Spinal cord (tissue), 10 donors: Measurements from ENCODE around the gene NUDT12. TPM values are rescaled to one million over a fixed set of nuclear protein-coding genes. Genes with fewer than 3 reads are reported as not detected.
A peak's percentile ranks its signal among the peaks of the same experiment; 100 is the strongest.

Experiments
- DNase-seq, 6 donors: peaks; one replicate each; pipeline versions ENCODE4 v3.0.0 to v3.0.0-alpha.2; 2013 to 2015; ENCODE audit warnings: low spot score in 6 of 6, low read depth in 4 of 6
- H3K27ac ChIP-seq: one replicate; pipeline ENCODE4 v1.5.1; 2013; ENCODE audit warnings: low read depth, low read length, control low read depth
- H3K27me3 ChIP-seq: one replicate; pipeline ENCODE4 v1.6.1; 2013; ENCODE audit warnings: low read length; ENCODE audit not compliant: control insufficient read depth, insufficient read depth
- H3K36me3 ChIP-seq: one replicate; pipeline ENCODE4 v1.6.1; 2013; ENCODE audit warnings: low read length; ENCODE audit not compliant: control insufficient read depth, insufficient read depth
- H3K4me1 ChIP-seq: one replicate; pipeline ENCODE4 v1.6.1; 2013; ENCODE audit warnings: low read length; ENCODE audit not compliant: control insufficient read depth, insufficient read depth
- H3K4me3 ChIP-seq: one replicate; pipeline ENCODE4 v1.5.1; 2013; ENCODE audit warnings: low read depth, low read length, control low read depth
- H3K9me3 ChIP-seq: one replicate; pipeline ENCODE4 v1.6.1; 2013; ENCODE audit warnings: low read length; ENCODE audit not compliant: control insufficient read depth, insufficient read depth
- WGBS: methylation state at CpG from one replicate; pipeline ENCODE4 v1.1.5; 2013; ENCODE audit warnings: missing lambda C conversion rate; ENCODE audit not compliant: insufficient coverage; 5-methylcytosine and 5-hydroxymethylcytosine counted together
- polyA plus RNA-seq, 2 donors: library from polyadenylated mRNA; unstranded; fragments of 120-200 nt; gene quantifications; one replicate each; pipeline ENCODE4 v1.2.1, GENCODE V29; 2013; ENCODE audit not compliant: insufficient read length in 2 of 2
- total RNA-seq, 2 donors: library from RNA; depleted of rRNA in 1 of 2; stranded (reverse); fragments of 120-200 nt in 1 of 2; fragments of >200 nt in 1 of 2; gene quantifications; one replicate each; pipeline versions ENCODE4 v1.2.3 to v1.2.4, GENCODE V29; 2013 to 2014
- donor health status: healthy.

The NUDT12 gene
- total and polyA plus RNA-seq, 4 donors, result 17.9 to 39.3 (median 26.3) TPM

DNA sequence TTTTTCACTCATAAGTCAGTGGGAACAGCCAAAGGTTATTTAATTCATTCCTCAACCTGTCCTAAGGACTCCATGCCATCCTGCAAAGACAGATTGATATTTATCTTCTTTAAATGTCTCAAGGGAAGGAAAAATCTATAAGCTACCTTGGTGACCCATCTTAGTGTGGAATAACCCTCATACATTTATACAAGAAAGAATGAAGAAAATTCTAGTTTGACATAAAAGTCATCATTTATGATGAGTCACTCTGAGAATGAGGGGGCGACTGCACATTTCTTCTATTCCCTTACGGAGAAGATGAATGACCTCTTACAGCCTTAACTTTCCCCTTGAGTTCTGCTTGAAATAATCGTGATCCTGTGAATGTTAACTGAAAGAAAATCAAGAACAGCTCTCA, 26.8 kb upstream of the NUDT12 start:
- H3K36me3 ChIP-seq, result no peaks in the 10 kb centered on the region
- no CpG with 5 or more reads among the region's 3 CpGs for whole genome bisulfite sequencing

DNA sequence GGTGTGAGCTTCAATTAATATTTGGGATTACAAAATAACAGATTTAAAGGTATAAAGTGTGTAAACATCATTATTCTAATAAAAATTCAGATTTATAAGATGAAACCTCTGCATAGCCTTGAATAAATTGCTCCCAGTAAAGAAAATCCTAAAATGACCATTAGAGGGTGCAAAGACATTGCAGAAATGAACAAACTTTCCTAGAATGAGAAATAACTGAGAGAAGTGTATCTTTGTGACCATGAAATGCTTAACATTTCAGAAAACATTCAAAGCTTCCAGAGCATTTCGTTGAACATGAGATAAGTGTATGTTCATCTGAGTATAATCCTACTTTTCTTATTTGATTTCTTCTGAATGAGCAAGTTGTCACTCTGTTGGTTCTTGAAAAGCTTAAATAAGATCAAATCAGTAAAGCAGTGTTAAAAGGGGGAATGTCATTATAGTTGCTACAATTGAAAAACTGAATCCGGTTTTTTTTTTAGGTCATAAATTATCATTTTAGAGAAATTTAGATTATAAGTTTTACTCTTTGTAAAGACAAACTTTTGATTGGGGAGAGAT, 24.7 kb upstream of the NUDT12 start:
- Histone ChIP-seq H3K9me3 (no peaks in the 10 kb centered on the region), H3K36me3 (no peaks in the 10 kb centered on the region), H3K27ac (no peak overlapping the region), H3K27me3 (no peaks in the 10 kb centered on the region), H3K4me1 (no peaks in the 10 kb centered on the region), H3K4me3 (no peak overlapping the region)
- no CpG with 5 or more reads among the region's 2 CpGs for WGBS
- peak; percentile 24 to 92 (median 52) for DNase-seq

More for the DNA sequence above, 26.8 kb upstream of the NUDT12 start:
- Histone ChIP-seq H3K4me3 (no peak overlapping the region), H3K27ac (no peak overlapping the region), H3K27me3 (no peaks in the 10 kb centered on the region), H3K4me1 (no peaks in the 10 kb centered on the region), H3K9me3 (no peaks in the 10 kb centered on the region)
- peak in 1 of 6 donors; percentile 17 for DNase-seq

DNA sequence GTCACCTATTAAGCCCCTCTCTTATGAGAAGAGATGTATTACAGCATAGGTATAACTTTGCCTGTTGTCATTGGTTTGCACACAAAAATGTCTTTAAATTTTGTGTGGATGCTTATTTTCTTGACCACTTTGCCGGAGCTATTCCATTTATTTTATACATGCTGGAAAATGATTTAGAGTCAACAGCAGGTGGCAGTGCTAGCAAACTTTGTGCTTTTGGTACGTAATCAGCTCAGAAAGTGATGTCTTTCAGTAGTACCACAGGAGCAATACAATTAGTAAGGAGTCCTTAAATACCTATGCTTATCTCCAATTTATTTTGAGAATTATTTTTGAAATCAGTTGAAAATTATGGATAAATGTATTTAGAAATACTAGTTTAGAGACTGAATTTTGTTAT, 19.8 kb upstream of the NUDT12 start:
- H3K36me3 ChIP-seq, result no peaks in the 10 kb centered on the region
- no peaks in the 10 kb centered on the region for H3K4me1 ChIP-seq
- no CpG with 5 or more reads among the region's 2 CpGs for WGBS
- peak in 5 of 6 donors; percentile 22 to 92 (median 50) for DNase-seq
- H3K4me3 ChIP-seq, result no peak overlapping the region
- H3K27ac ChIP-seq, result no peak overlapping the region
- no peaks in the 10 kb centered on the region for H3K9me3 ChIP-seq
- H3K27me3 ChIP-seq, result no peaks in the 10 kb centered on the region

DNA sequence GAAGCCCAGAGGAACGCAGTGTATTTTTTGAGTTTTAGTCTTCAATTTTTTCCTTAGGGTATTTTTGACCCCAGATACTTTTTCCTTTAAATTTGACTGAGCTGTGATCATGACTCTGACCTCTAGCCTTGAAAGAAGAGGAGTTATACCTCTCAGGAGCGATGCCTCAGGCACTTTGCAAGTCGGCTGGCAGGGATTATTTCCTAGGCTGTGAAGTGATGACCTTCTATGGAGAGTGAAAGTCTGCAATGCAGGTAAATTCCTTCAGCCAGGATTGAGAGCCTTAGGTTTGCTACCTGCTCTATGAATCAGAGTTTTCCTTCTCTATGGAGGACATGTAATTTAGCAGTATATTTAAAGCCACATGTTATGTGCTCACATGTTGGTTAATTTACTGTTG, 10.8 kb upstream of the NUDT12 start:
- Histone ChIP-seq H3K9me3 (no peaks in the 10 kb centered on the region), H3K4me1 (no peaks in the 10 kb centered on the region), H3K36me3 (no peaks in the 10 kb centered on the region), H3K27ac (no peak overlapping the region), H3K4me3 (no peak overlapping the region), H3K27me3 (no peaks in the 10 kb centered on the region)
- peak in 1 of 6 donors; percentile 22 for DNase-seq
- 67% methylated on average over 2 of the region's 3 CpGs for WGBS

DNA sequence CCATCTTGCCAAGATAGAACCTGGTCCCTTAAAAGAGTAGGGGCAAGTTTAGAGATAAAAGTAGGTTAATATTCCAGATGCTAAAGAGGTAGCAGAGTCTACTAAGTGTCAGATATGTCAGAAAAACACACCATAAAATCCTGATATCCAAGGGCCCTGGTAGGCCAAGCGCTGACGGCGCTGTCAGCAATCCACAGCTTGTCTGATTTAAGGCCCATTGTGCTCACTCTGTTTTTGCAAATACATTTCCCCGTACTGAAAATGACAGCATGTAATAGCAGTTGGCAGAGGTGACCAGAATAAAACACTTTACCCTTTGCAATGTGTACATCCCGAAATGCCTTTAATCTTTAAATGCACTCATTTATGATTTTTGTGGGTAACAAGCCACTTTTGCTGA, 9.9 kb upstream of the NUDT12 start:
- no peaks in the 10 kb centered on the region for H3K36me3 ChIP-seq
- H3K4me1 ChIP-seq, result no peaks in the 10 kb centered on the region
- 76% methylated on average over 3 of the region's 5 CpGs for WGBS
- no peaks in the 10 kb centered on the region for H3K27me3 ChIP-seq
- no peaks in the 10 kb centered on the region for H3K9me3 ChIP-seq
- H3K4me3 ChIP-seq, result no peak overlapping the region
- DNase-seq, result peak in 1 of 6 donors; percentile 18
- no peak overlapping the region for H3K27ac ChIP-seq

DNA sequence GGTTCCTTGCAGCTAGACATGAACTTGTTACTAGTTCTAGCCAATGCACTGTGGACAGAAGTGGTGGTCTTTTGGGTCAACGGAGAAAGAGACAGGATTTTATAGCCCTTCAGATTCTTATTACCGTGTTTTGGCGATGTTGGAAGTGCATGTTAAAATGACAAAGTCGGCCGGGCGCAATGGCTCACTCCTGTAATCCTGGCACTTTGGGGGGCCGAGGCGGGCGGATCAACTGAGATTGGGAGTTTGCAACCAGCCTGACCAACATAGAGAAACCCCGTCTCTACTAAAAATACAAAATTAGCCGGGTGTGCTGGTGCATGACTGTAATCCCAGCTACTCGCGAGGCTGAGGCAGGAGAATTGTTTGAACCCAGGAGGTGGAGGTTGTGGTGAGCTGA, 9.1 kb upstream of the NUDT12 start:
- no peak overlapping the region for H3K4me3 ChIP-seq
- 96% methylated on average over 7 of the region's 13 CpGs for WGBS
- DNase-seq, result no peak
- no peak overlapping the region for H3K27ac ChIP-seq
- no peaks in the 10 kb centered on the region for H3K27me3 ChIP-seq
- no peaks in the 10 kb centered on the region for H3K4me1 ChIP-seq
- H3K36me3 ChIP-seq, result no peaks in the 10 kb centered on the region
- no peaks in the 10 kb centered on the region for H3K9me3 ChIP-seq

DNA sequence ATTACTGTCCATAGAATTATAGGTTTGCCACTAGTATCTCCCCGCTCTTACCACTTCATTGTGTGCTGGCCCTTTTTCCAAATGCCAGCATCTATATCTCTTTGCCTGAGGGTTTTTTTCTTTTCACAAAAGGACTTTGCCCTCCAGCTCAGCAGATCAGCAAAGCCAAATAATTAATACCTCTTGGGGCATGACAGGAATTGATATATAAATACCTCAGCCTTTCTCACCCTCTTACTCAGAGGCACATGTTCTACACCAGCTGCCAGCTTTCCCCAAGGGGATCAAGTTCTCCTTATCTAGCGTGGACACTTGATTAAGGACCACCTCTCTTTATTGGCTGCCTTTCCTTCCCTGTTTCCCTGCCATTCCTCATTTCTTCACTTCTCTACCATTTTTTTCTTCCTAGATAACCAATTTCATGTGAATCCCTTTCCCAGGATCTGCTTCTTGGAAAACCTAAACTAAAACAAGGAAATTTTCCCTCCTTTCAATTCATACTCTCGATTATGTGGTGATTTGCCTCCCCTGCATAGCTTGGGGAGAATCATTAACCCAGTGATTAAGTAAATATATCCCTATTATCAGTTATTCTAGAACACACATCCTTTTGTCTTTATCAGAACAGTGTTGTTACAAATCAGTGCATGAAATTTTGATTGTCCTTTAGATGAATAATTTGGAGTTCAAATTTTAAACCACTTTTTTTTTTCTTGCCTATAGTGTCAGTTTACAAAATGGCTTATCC, 6.9 kb upstream of the NUDT12 start:
- DNase-seq, result no peak
- H3K4me1 ChIP-seq, result no peaks in the 10 kb centered on the region
- H3K4me3 ChIP-seq, result no peak overlapping the region
- 91% methylated on average over 1 of the region's 3 CpGs for WGBS
- no peaks in the 10 kb centered on the region for H3K27me3 ChIP-seq
- no peaks in the 10 kb centered on the region for H3K36me3 ChIP-seq
- no peaks in the 10 kb centered on the region for H3K9me3 ChIP-seq
- no peak overlapping the region for H3K27ac ChIP-seq

DNA sequence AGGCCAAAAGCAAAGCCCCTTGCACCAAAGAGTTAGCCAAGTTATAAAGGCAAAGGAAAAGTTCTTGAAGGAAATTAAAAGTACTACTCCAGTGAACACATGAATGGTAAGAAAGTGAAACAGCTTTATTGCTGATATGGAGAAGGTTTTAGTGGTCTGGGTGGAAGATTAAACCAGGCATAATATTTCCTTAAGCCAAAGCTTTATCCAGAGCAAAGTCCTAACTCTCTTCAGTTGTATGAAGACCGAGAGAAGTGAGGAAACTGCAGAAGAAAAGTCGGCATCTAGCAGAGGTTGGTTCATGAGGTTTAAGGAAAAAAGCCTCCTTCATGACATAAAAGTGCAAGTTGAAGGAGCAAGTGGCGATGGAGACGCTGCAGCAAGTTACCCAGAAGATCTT, 3.1 kb upstream of the NUDT12 start:
- WGBS, result 100% methylated on average over 3 of the region's 4 CpGs
- H3K4me3 ChIP-seq, result no peak overlapping the region

DNA sequence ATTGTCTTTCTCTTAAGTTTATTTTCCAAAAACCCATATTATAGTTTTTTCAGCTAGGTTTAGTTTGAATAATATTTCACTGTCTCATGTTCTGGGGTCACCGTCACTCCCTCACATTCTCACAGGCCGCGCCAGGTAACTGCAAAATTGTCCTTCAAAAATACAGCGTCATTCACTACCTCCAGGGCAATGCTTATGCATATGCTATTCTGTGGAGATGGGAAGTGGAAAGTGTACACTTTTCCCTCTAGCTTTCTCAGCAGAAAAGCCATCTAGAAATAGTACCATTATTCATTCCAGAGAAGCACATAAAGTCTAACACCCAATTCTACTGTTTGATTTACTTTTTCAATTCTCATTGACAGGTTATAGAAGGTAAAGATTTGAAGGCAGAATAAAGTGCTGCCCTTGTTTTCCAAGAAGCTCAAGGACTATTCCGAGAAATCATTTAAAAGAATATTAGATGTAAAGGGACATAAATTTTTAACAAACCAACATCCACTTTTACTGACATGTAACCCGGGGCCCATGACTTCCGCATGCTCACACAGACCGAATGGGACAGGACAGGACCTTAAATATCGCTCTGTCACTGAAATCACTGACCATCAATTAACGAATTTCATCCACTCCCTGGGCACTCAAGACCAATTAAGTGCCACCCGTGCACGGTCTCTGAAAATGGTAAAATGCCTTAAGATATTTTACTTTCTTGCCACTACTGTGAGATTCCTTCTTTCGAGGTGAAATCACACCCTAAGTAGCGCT, 720 bp downstream of the NUDT12 start:
- 0% methylated on average over 9 of the region's 14 CpGs for WGBS
- Histone ChIP-seq H3K4me1 (no peaks in the 10 kb centered on the region), H3K9me3 (no peaks in the 10 kb centered on the region), H3K27ac (peak overlapping the region; percentile 98), H3K27me3 (no peaks in the 10 kb centered on the region), H3K4me3 (peak overlapping the region; percentile 93), H3K36me3 (no peaks in the 10 kb centered on the region)
- peak in 4 of 6 donors; percentile 6 to 62 (median 10) for DNase-seq

More for the DNA sequence above, 3.1 kb upstream of the NUDT12 start:
- Histone ChIP-seq H3K4me1 (no peaks in the 10 kb centered on the region), H3K27ac (no peak overlapping the region), H3K27me3 (no peaks in the 10 kb centered on the region), H3K36me3 (no peaks in the 10 kb centered on the region), H3K9me3 (no peaks in the 10 kb centered on the region)
- no peak for DNase-seq
